HepG2 (cell line): ENCODE results near the gene NUP85.

ENCODE experiments used
- CTCF ChIP-seq: sonication (generic); formaldehyde crosslinking; IDR thresholded peaks from 2 replicates; pipeline ENCODE4 v1.5.0; 2020; ENCODE audit warnings: mild to moderate bottlenecking, missing genetic modification reagents, moderate library complexity
- E2F1 ChIP-seq: sonication (generic); formaldehyde crosslinking; IDR thresholded peaks from 2 replicates; pipeline ENCODE4 v1.5.0; 2020; ENCODE audit warnings: missing genetic modification reagents
- ZBTB34 ChIP-seq: sonication (generic); formaldehyde crosslinking; IDR thresholded peaks from 2 replicates; pipeline ENCODE4 v1.8.0; 2022; ENCODE audit warnings: mild to moderate bottlenecking, missing genetic modification reagents
- ZNF629 ChIP-seq: sonication (generic); formaldehyde crosslinking; conservative IDR thresholded peaks from 2 replicates; pipeline ENCODE4 v1.5.0; 2020; ENCODE audit warnings: missing genetic modification reagents

- TF ChIP-seq CTCF (CRISPR knock-in tag) (no peak), ZBTB34 (no peak), ZNF629 (no peak), E2F1 (no peak)
Observed at GRCh38 chr17:75265614-75266315, 60.3 kb downstream of the NUP85 start.
